HG03575 (cell line): ENCODE data around the gene ACACA.

ENCODE experiments used
- ATAC-seq: cut with Tn5 transposase; IDR thresholded peaks from one replicate; pipeline ENCODE4 v1.9.1; 2021; ENCODE audit not compliant: unreplicated experiment, insufficient number of reproducible peaks, low FRiP score; ENCODE audit errors: extremely low read depth

ACACA gene

GRCh38 chr17:37068266-37068665 lies 338.4 kb downstream of the ACACA start:
- ATAC-seq: no peak

GRCh38 chr17:37067555-37068111 lies 339.0 kb downstream of the ACACA start:
- no peak for ATAC-seq

- no peak for ATAC-seq
Observed at GRCh38 chr17:37066322-37067255, 340.0 kb downstream of the ACACA start.

- no peak for ATAC-seq
Observed at GRCh38 chr17:37065486-37066321, 340.9 kb downstream of the ACACA start.

GRCh38 chr17:37064956-37065355 lies 341.7 kb downstream of the ACACA start:
- ATAC-seq: no peak

GRCh38 chr17:37064206-37064605 lies 342.4 kb downstream of the ACACA start:
- ATAC-seq: no peak

GRCh38 chr17:37062021-37062420 lies 344.6 kb downstream of the ACACA start:
- no peak for ATAC-seq

- no peak for ATAC-seq
Observed at GRCh38 chr17:37060928-37061327, 345.7 kb downstream of the ACACA start.

GRCh38 chr17:37060094-37060493 lies 346.5 kb downstream of the ACACA start:
- no peak for ATAC-seq

- no peak for ATAC-seq
Observed at GRCh38 chr17:37059493-37059892, 347.1 kb downstream of the ACACA start.

GRCh38 chr17:37056622-37057021 lies 350.0 kb downstream of the ACACA start:
- ATAC-seq: no peak

GRCh38 chr17:37054894-37055293 lies 351.7 kb downstream of the ACACA start:
- ATAC-seq: no peak

- no peak for ATAC-seq
Observed at GRCh38 chr17:37052450-37052849, 354.2 kb downstream of the ACACA start.

GRCh38 chr17:37051833-37052232 lies 354.8 kb downstream of the ACACA start:
- no peak for ATAC-seq

GRCh38 chr17:37051381-37051780 lies 355.3 kb downstream of the ACACA start:
- ATAC-seq: no peak

- ATAC-seq: no peak
Observed at GRCh38 chr17:37050920-37051319, 355.7 kb downstream of the ACACA start.

- no peak for ATAC-seq
Observed at GRCh38 chr17:37048811-37049210, 357.8 kb downstream of the ACACA start.

- no peak for ATAC-seq
Observed at GRCh38 chr17:37047631-37048104, 359.0 kb downstream of the ACACA start.

- ATAC-seq: no peak
Observed at GRCh38 chr17:37045351-37045922, 361.2 kb downstream of the ACACA start.
